Neuronal stem cell (in vitro differentiated cells): Measurements from ENCODE around the gene CHRNA1.

Experiments used
- DNase-seq: peaks from one replicate; pipeline ENCODE4 v3.0.0-alpha.2; 2013; ENCODE audit warnings: low spot score
- H2AFZ ChIP-seq: one replicate; pipeline ENCODE4 v1.6.1; 2013; ENCODE audit warnings: mild to moderate bottlenecking, low read length, inconsistent platforms
- H2AK5ac ChIP-seq: 2 replicates; pipeline ENCODE4 v1.6.1; 2013; ENCODE audit warnings: low read depth, mild to moderate bottlenecking, inconsistent platforms, low read length, moderate library complexity, mixed read lengths
- H2BK120ac ChIP-seq: 2 replicates; pipeline ENCODE4 v1.6.1; 2013; ENCODE audit warnings: low read depth, mild to moderate bottlenecking, inconsistent platforms, low read length, moderate library complexity, mixed read lengths
- H2BK12ac ChIP-seq: one replicate; pipeline ENCODE4 v1.6.1; 2013; ENCODE audit warnings: low read length, inconsistent platforms
- H2BK15ac ChIP-seq: 2 replicates; pipeline ENCODE4 v1.6.1; 2013; ENCODE audit warnings: mild to moderate bottlenecking, low read length, inconsistent platforms, mixed read lengths
- H2BK5ac ChIP-seq: one replicate; pipeline ENCODE4 v1.6.1; 2013; ENCODE audit warnings: inconsistent platforms, mild to moderate bottlenecking, low read length, moderate library complexity
- H3K14ac ChIP-seq: one replicate; pipeline ENCODE4 v1.6.1; 2013; ENCODE audit warnings: low read length, inconsistent platforms
- H3K18ac ChIP-seq: 2 replicates; pipeline ENCODE4 v1.6.1; 2013; ENCODE audit warnings: low read length, inconsistent platforms
- H3K23ac ChIP-seq: 2 replicates; pipeline ENCODE4 v1.6.1; 2013; ENCODE audit warnings: low read depth, mild to moderate bottlenecking, mixed read lengths, low read length, inconsistent platforms; ENCODE audit not compliant: poor library complexity
- H3K27ac ChIP-seq: replicated peaks from 3 replicates; pipeline ENCODE4 v1.5.1; 2013; ENCODE audit warnings: low read length, inconsistent platforms
- H3K27me3 ChIP-seq, 3 experiments: 2 replicates each; pipeline ENCODE4 v1.6.1; 2013; ENCODE audit warnings: low read length in 3 of 3, mild to moderate bottlenecking in 2 of 3, inconsistent platforms in 1 of 3, low read depth in 1 of 3, mixed read lengths in 1 of 3, moderate library complexity in 1 of 3; ENCODE audit not compliant: control insufficient read depth in 3 of 3, insufficient read depth in 3 of 3
- H3K36me3 ChIP-seq, 2 donors: replicated peaks in 1 of 2; 2 replicates each; pipeline ENCODE4 v1.6.1; 2013; ENCODE audit warnings: low read length in 2 of 2; ENCODE audit not compliant: control insufficient read depth in 2 of 2, insufficient read depth in 2 of 2
- H3K4ac ChIP-seq: 2 replicates; pipeline ENCODE4 v1.6.1; 2013; ENCODE audit warnings: inconsistent platforms, mild to moderate bottlenecking, low read length, moderate library complexity
- H3K4me1 ChIP-seq, 2 donors: 1 replicate in 1 of 2; 2 replicates in 1 of 2; pipeline ENCODE4 v1.6.1; 2013; ENCODE audit warnings: low read length in 2 of 2, low read depth in 1 of 2; ENCODE audit not compliant: control insufficient read depth in 2 of 2, insufficient read depth in 1 of 2
- H3K4me2 ChIP-seq: one replicate; pipeline ENCODE4 v1.6.1; 2013; ENCODE audit warnings: mild to moderate bottlenecking, low read length, inconsistent platforms; ENCODE audit not compliant: insufficient read depth, poor library complexity, severe bottlenecking
- H3K4me3 ChIP-seq, 2 donors: 2 replicates each; pipeline ENCODE4 v1.5.1; 2013; ENCODE audit warnings: low read length in 2 of 2, mild to moderate bottlenecking in 2 of 2, inconsistent platforms in 1 of 2, moderate library complexity in 1 of 2
- H3K79me1 ChIP-seq: one replicate; pipeline ENCODE4 v1.6.1; 2013; ENCODE audit warnings: low read depth, mild to moderate bottlenecking, inconsistent platforms, low read length, moderate library complexity
- H3K9ac ChIP-seq: one replicate; pipeline ENCODE4 v1.6.1; 2013; ENCODE audit warnings: mild to moderate bottlenecking, low read depth, low read length, inconsistent platforms; ENCODE audit not compliant: poor library complexity
- H3K9me3 ChIP-seq, 2 donors: replicated peaks in 1 of 2; 2 replicates each; pipeline versions ENCODE3 to v1.6.1; 2013; ENCODE audit warnings: low read length in 2 of 2, mild to moderate bottlenecking in 2 of 2, inconsistent platforms in 1 of 2, low read depth in 1 of 2, mixed read lengths in 1 of 2, moderate library complexity in 1 of 2; ENCODE audit not compliant: control insufficient read depth in 2 of 2, insufficient read depth in 1 of 2
- H4K8ac ChIP-seq: one replicate; pipeline ENCODE4 v1.6.1; 2013; ENCODE audit warnings: low read depth, mild to moderate bottlenecking, inconsistent platforms, low read length, moderate library complexity
- H4K91ac ChIP-seq: one replicate; pipeline ENCODE4 v1.6.1; 2013; ENCODE audit warnings: low read length, low read depth, mild to moderate bottlenecking, inconsistent platforms; ENCODE audit not compliant: poor library complexity
- WGBS, 2 donors: extraction: QIAGEN DNeasy Blood & Tissue Kit; methylation state at CpG; one replicate each; pipeline ENCODE4 v1.1.7; 2013; ENCODE audit warnings: missing lambda C conversion rate in 2 of 2, mixed read lengths in 1 of 2; ENCODE audit not compliant: insufficient read length in 2 of 2, insufficient replicate concordance in 1 of 2; ENCODE audit errors: extremely low coverage in 2 of 2; 5-methylcytosine and 5-hydroxymethylcytosine counted together

CHRNA1 gene

DNA sequence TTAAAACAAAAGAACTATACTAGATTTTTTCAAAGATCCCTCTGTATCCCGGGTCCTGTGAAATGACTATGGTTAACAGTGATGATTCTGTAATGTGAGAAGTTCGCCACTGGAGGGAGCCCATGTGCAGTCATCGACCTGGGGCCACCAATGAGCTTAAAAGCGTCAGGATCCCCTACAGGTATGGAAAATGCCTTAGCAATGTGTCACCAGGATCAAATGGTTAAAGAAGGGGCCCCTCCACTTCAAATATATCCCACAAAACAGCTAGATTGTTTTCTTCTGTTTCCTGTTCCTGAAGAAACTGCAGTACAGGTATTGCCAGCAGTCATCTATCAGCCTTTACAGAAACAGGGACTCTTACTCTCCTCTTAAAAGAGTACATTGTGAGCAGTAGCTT lies 15.3 kb downstream of the CHRNA1 start:
- H3K18ac ChIP-seq: no peak overlapping the region
- H4K8ac ChIP-seq: no peak overlapping the region
- H3K79me1 ChIP-seq: no peaks in the 10 kb centered on the region
- peaks cover 0 to 2% of the 10 kb centered on the region in 2 donors for H3K4me1 ChIP-seq
- H3K9ac ChIP-seq: no peak overlapping the region
- no peak overlapping the region for H4K91ac ChIP-seq
- no peak overlapping the region for H3K4me3 ChIP-seq
- no peak overlapping the region for H3K4me2 ChIP-seq
- H2BK5ac ChIP-seq: no peak overlapping the region
- H3K27ac ChIP-seq: no peak overlapping the region
- H3K36me3 ChIP-seq: no peaks in the 10 kb centered on the region
- H3K9me3 ChIP-seq: peaks cover 0 to 1% of the 10 kb centered on the region in 2 donors
- H3K27me3 ChIP-seq: no peaks in the 10 kb centered on the region
- H3K23ac ChIP-seq: no peak overlapping the region
- WGBS, 2 donors: no CpG with 5 or more reads among the region's 4 CpGs
- H2AK5ac ChIP-seq: no peak overlapping the region
- H2BK120ac ChIP-seq: no peak overlapping the region
- H2BK12ac ChIP-seq: no peak overlapping the region
- H3K4ac ChIP-seq: no peak overlapping the region
- peak; percentile 65 for DNase-seq
- no peak overlapping the region for H2BK15ac ChIP-seq
- H3K14ac ChIP-seq: no peak overlapping the region
- H2AFZ ChIP-seq: peak overlapping the region; percentile 61

DNA sequence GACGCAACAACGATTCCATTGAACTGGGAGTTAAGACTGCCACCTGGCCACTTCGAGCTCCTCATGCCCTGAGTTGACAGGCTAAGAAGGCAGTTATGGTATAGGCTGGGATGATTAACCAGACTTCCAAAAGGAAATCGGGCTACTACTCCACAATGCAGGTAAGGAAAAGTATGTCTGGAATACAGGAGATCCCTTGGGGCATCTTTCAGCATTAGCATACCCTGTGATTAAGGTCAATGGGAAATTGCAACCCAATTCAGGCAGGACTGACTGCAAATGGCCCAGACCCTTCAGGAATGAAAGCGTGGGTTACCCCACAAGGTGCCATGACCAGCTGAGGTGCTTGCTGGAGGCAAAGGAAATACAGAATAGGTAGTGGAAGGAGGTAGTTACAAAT lies 19.1 kb downstream of the CHRNA1 start:
- no peak overlapping the region for H4K8ac ChIP-seq
- no CpG with 5 or more reads among the region's 5 CpGs for WGBS, 2 donors
- H4K91ac ChIP-seq: no peak overlapping the region
- H2AK5ac ChIP-seq: no peak overlapping the region
- no peak overlapping the region for H3K23ac ChIP-seq
- no peak overlapping the region for H3K4ac ChIP-seq
- no peaks in the 10 kb centered on the region for H3K79me1 ChIP-seq
- H2BK15ac ChIP-seq: no peak overlapping the region
- peaks cover 0 to 8% (median 0%) of the 10 kb centered on the region in 3 experiments for H3K27me3 ChIP-seq
- no peak overlapping the region for H3K9ac ChIP-seq
- H2BK12ac ChIP-seq: no peak overlapping the region
- no peak for DNase-seq
- no peak overlapping the region for H3K18ac ChIP-seq
- H3K14ac ChIP-seq: no peak overlapping the region
- H2BK120ac ChIP-seq: no peak overlapping the region
- peaks cover 0 to 2% of the 10 kb centered on the region in 2 donors for H3K4me1 ChIP-seq
- no peak overlapping the region for H3K27ac ChIP-seq
- no peak overlapping the region for H2AFZ ChIP-seq
- H3K36me3 ChIP-seq: no peaks in the 10 kb centered on the region
- H2BK5ac ChIP-seq: no peak overlapping the region
- peaks cover 0 to 1% of the 10 kb centered on the region in 2 donors for H3K9me3 ChIP-seq
- H3K4me2 ChIP-seq: no peak overlapping the region
- H3K4me3 ChIP-seq: no peak overlapping the region

DNA sequence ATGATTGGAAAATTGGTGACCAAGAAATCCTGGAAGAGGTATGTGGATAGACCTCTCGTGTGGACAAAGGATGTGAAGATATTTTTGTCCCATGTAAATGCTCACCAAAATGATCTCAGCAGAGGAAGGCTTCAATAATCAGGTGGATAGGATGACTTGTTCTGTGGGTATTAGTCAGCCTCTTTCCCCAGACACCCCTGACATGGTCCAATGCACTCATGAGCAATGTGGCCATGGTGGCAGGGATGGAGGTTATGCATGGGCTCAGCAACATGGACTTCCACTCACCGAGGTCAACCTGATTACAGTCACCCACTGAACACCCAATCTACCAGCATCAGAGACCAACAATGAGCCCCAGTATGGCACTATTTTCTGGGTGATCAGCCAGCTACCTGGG lies 20.2 kb downstream of the CHRNA1 start:
- no peak overlapping the region for H2BK12ac ChIP-seq
- H3K18ac ChIP-seq: no peak overlapping the region
- no peak overlapping the region for H3K14ac ChIP-seq
- no peak overlapping the region for H4K91ac ChIP-seq
- no peak overlapping the region for H2BK5ac ChIP-seq
- H3K9ac ChIP-seq: no peak overlapping the region
- peaks cover 0 to 2% of the 10 kb centered on the region in 2 donors for H3K4me1 ChIP-seq
- peak overlapping the region; percentile 19 for H4K8ac ChIP-seq
- H3K36me3 ChIP-seq: no peaks in the 10 kb centered on the region
- no peak overlapping the region for H3K4me2 ChIP-seq
- H2AK5ac ChIP-seq: no peak overlapping the region
- no peak overlapping the region for H2BK120ac ChIP-seq
- H3K4ac ChIP-seq: no peak overlapping the region
- no peak overlapping the region for H2AFZ ChIP-seq
- peaks cover 0 to 11% (median 0%) of the 10 kb centered on the region in 3 experiments for H3K27me3 ChIP-seq
- no CpG with 5 or more reads among the region's 2 CpGs for WGBS, 2 donors
- H3K23ac ChIP-seq: no peak overlapping the region
- no peak overlapping the region for H2BK15ac ChIP-seq
- H3K4me3 ChIP-seq: no peak overlapping the region
- no peak for DNase-seq
- no peaks in the 10 kb centered on the region for H3K79me1 ChIP-seq
- no peaks in the 10 kb centered on the region for H3K9me3 ChIP-seq
- H3K27ac ChIP-seq: no peak overlapping the region

DNA sequence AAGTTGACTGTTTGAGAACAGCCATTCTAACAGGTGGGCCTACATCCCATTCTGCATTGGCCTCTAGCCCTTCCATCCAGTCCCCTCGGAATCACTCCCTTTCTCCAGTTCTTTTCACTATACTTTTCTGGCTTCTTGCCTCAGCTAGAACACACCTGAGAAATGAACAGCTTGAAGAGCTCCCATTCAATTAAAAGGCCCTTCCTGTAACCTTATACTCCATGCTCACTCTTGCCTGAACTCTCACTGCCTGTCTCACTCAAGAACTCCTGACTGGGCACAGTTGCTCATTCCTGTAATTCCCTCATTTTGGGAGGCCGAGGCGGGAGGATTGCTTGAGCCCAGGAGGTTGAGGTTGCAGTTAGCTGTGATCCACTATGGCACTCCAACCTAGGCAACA lies 23.6 kb downstream of the CHRNA1 start:
- H2BK5ac ChIP-seq: no peak overlapping the region

More for the DNA sequence above, 23.6 kb downstream of the CHRNA1 start:
- Histone ChIP-seq H3K27me3 (peaks cover 0 to 31% (median 0%) of the 10 kb centered on the region in 3 experiments), H3K4me1 (no peaks in the 10 kb centered on the region), H3K4me3 (no peak overlapping the region), H3K36me3 (no peaks in the 10 kb centered on the region), H2BK15ac (no peak overlapping the region), H3K27ac (no peak overlapping the region), H3K4me2 (no peak overlapping the region), H3K23ac (no peak overlapping the region), H3K79me1 (no peaks in the 10 kb centered on the region), H3K4ac (no peak overlapping the region), H4K8ac (no peak overlapping the region), H3K9me3 (no peaks in the 10 kb centered on the region), H2AK5ac (no peak overlapping the region), H4K91ac (no peak overlapping the region), H2AFZ (no peak overlapping the region), H3K9ac (no peak overlapping the region), H2BK12ac (no peak overlapping the region), H3K18ac (no peak overlapping the region), H2BK120ac (no peak overlapping the region), H3K14ac (no peak overlapping the region)
- no peak for DNase-seq
- WGBS, 2 donors: no CpG with 5 or more reads among the region's 3 CpGs
